ENCODE data around the gene SDR42E2.

DNA sequence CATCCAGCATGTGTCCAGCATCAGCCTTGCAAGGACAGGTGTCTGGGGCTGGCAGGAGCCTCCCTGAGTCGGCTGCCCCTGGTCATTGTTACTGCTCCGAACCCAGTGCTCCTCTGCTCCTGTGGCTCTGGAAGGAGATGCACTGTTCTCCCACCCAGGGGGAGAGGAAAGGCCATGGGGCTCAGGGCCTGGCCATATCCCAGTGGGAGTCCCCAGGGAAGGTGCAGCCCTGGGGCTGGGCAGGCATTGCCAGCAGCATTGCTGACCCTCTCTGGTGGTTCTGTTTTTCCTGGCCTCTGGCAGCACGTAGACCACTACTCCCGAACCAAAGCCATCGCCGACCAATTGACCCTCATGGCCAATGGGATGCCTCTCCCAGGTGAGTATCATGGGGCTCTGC lies 9.6 kb downstream of the SDR42E2 start:
- TF ChIP-seq HOXA7 (CRISPR knock-in tag; IDR thresholded peaks at IDR 0.05; ENCODE audit: borderline replicate concordance) (no peak), GLI4 (tag by site-specific recombination; IDR thresholded peaks at IDR 0.05) (no peak), ZNF626 (tag by site-specific recombination; IDR thresholded peaks at IDR 0.05) (no peak), ZNF223 (tag by site-specific recombination; IDR thresholded peaks at IDR 0.05) (no peak), ZNF18 (tag by site-specific recombination; IDR thresholded peaks at IDR 0.05) (no peak), ZNF292 (tag by site-specific recombination; IDR thresholded peaks at IDR 0.05; ENCODE audit: borderline replicate concordance, low read depth) (no peak), ZNF558 (tag by site-specific recombination; IDR thresholded peaks at IDR 0.05) (no peak), RBAK (tag by site-specific recombination; IDR thresholded peaks at IDR 0.05) (no peak)
- TF ChIP-seq, protein P1, sequence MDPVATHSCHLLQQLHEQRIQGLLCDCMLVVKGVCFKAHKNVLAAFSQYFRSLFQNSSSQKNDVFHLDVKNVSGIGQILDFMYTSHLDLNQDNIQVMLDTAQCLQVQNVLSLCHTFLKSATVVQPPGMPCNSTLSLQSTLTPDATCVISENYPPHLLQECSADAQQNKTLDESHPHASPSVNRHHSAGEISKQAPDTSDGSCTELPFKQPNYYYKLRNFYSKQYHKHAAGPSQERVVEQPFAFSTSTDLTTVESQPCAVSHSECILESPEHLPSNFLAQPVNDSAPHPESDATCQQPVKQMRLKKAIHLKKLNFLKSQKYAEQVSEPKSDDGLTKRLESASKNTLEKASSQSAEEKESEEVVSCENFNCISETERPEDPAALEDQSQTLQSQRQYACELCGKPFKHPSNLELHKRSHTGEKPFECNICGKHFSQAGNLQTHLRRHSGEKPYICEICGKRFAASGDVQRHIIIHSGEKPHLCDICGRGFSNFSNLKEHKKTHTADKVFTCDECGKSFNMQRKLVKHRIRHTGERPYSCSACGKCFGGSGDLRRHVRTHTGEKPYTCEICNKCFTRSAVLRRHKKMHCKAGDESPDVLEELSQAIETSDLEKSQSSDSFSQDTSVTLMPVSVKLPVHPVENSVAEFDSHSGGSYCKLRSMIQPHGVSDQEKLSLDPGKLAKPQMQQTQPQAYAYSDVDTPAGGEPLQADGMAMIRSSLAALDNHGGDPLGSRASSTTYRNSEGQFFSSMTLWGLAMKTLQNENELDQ (tag by site-specific recombination; IDR thresholded peaks at IDR 0.05; ENCODE audit: low read depth) = no peak
- TF ChIP-seq, protein P2, sequence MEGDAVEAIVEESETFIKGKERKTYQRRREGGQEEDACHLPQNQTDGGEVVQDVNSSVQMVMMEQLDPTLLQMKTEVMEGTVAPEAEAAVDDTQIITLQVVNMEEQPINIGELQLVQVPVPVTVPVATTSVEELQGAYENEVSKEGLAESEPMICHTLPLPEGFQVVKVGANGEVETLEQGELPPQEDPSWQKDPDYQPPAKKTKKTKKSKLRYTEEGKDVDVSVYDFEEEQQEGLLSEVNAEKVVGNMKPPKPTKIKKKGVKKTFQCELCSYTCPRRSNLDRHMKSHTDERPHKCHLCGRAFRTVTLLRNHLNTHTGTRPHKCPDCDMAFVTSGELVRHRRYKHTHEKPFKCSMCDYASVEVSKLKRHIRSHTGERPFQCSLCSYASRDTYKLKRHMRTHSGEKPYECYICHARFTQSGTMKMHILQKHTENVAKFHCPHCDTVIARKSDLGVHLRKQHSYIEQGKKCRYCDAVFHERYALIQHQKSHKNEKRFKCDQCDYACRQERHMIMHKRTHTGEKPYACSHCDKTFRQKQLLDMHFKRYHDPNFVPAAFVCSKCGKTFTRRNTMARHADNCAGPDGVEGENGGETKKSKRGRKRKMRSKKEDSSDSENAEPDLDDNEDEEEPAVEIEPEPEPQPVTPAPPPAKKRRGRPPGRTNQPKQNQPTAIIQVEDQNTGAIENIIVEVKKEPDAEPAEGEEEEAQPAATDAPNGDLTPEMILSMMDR (tag by site-specific recombination; IDR thresholded peaks at IDR 0.05) = no peak
- TF ChIP-seq, protein P3, sequence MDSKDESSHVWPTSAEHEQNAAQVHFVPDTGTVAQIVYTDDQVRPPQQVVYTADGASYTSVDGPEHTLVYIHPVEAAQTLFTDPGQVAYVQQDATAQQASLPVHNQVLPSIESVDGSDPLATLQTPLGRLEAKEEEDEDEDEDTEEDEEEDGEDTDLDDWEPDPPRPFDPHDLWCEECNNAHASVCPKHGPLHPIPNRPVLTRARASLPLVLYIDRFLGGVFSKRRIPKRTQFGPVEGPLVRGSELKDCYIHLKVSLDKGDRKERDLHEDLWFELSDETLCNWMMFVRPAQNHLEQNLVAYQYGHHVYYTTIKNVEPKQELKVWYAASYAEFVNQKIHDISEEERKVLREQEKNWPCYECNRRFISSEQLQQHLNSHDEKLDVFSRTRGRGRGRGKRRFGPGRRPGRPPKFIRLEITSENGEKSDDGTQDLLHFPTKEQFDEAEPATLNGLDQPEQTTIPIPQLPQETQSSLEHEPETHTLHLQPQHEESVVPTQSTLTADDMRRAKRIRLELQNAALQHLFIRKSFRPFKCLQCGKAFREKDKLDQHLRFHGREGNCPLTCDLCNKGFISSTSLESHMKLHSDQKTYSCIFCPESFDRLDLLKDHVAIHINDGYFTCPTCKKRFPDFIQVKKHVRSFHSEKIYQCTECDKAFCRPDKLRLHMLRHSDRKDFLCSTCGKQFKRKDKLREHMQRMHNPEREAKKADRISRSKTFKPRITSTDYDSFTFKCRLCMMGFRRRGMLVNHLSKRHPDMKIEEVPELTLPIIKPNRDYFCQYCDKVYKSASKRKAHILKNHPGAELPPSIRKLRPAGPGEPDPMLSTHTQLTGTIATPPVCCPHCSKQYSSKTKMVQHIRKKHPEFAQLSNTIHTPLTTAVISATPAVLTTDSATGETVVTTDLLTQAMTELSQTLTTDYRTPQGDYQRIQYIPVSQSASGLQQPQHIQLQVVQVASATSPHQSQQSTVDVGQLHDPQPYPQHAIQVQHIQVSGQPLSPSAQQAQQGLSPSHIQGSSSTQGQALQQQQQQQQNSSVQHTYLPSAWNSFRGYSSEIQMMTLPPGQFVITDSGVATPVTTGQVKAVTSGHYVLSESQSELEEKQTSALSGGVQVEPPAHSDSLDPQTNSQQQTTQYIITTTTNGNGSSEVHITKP (tag by site-specific recombination; IDR thresholded peaks at IDR 0.05) = no peak
- TF ChIP-seq, protein P4, sequence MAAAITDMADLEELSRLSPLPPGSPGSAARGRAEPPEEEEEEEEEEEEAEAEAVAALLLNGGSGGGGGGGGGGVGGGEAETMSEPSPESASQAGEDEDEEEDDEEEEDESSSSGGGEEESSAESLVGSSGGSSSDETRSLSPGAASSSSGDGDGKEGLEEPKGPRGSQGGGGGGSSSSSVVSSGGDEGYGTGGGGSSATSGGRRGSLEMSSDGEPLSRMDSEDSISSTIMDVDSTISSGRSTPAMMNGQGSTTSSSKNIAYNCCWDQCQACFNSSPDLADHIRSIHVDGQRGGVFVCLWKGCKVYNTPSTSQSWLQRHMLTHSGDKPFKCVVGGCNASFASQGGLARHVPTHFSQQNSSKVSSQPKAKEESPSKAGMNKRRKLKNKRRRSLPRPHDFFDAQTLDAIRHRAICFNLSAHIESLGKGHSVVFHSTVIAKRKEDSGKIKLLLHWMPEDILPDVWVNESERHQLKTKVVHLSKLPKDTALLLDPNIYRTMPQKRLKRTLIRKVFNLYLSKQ (tag by site-specific recombination; IDR thresholded peaks at IDR 0.05; ENCODE audit: borderline replicate concordance) = no peak

Data from HEK293 (cell line).